ENCODE results near the gene CENPP.

GRCh38 chr9:92614763-92615461 lies 289.2 kb downstream of the CENPP start:
- TF ChIP-seq EZH2phosphoT487 (IDR thresholded peaks at IDR 0.05; ENCODE audit: borderline replicate concordance, low read length): no peak
- no peak for TF ChIP-seq CTCF (conservative IDR thresholded peaks at IDR 0.05; ENCODE audit: low read depth, low read length)
- TF ChIP-seq EZH2 (IDR thresholded peaks at IDR 0.05; ENCODE audit: low read length, unreplicated experiment): no peak

Measured in PC-3 (cell line).